SK-MEL-5 (cell line): ENCODE results near the gene UPF3B. TPM values are rescaled to one million over a fixed set of nuclear protein-coding genes. Genes with fewer than 3 reads are reported as not detected.

Experiments
- small RNA-seq, 2 experiments: library from RNA; depleted of rRNA; stranded (forward); fragments of <200 nt; gene quantifications; one replicate each; pipeline ENCODE3, GENCODE V24; 2014
- total RNA-seq: library from RNA; depleted of rRNA; stranded (reverse); fragments of >200 nt; shearing (Covaris generic); gene quantifications from 2 replicates; pipeline ENCODE4 v1.2.3, GENCODE V29; 2014; rRNA removed

The UPF3B gene
- total RNA-seq, 1 experiment from 2014 or later: 3.9 TPM

Small RNA genes lying within 50 kb of the gene (small RNA-seq; reads per million reads assigned to genes)
- 0 to 0.02 reads per million in 2 experiments for gene SNORA69

Other genes with a start within 250 kb of the UPF3B start
- gene NKRF, start 246.5 kb downstream of the UPF3B start, total RNA-seq: 8.4 and 9.8 TPM in 2 replicates
- gene SEPTIN6, start 159.8 kb downstream of the UPF3B start, total RNA-seq: 37.4 and 37.9 TPM in 2 replicates
- gene SOWAHD, start 94.4 kb downstream of the UPF3B start, total RNA-seq: 0.19 TPM in 1 of 2 replicates, not detected in the other
- 2,526 and 2,613 TPM in 2 replicates for gene RPL39, start 61.3 kb downstream of the UPF3B start, total RNA-seq
- gene RNF113A, start 18.8 kb upstream of the UPF3B start, total RNA-seq: 25.7 and 27.0 TPM in 2 replicates
- gene NDUFA1, start 18.9 kb upstream of the UPF3B start, total RNA-seq: 153 and 162 TPM in 2 replicates
- gene AKAP14, start 42.9 kb upstream of the UPF3B start, total RNA-seq: not detected in 2 replicates
- gene NKAP, start 90.8 kb upstream of the UPF3B start, total RNA-seq: 4.7 and 5.5 TPM in 2 replicates
- not detected in 2 replicates for gene RHOXF2B, start 224.7 kb upstream of the UPF3B start, total RNA-seq